Measurements from ENCODE around the gene VPREB1. TPM values are rescaled to one million over a fixed set of nuclear protein-coding genes. Genes with fewer than 3 reads are reported as not detected.
"Not testable (repeated sequence)": the region's sequence is repeated elsewhere in the genome, so short reads cannot be mapped to it uniquely, and the experiment has no call there.

Gene VPREB1
- total RNA-seq, 1 donor from 2014 or later, result not detected

GRCh38 chr22:22215659-22216449 lies 28.7 kb upstream of the VPREB1 start:
- intact Hi-C loops (cut with DNase I), result no loop called here
- Histone ChIP-seq H3K27ac (no peak overlapping the region), H3K36me3 (no peaks in the 10 kb centered on the region), H3K27me3 (no peaks in the 10 kb centered on the region), H3K4me1 (no peaks in the 10 kb centered on the region), H3K9me3 (no peaks in the 10 kb centered on the region), H3K4me3 (no peak overlapping the region)
- no peak for DNase-seq (ENCODE audit: extremely low spot score in 2 of 2)
- TF ChIP-seq POLR2AphosphoS5 (IDR thresholded peaks at IDR 0.05; ENCODE audit: insufficient read depth in 1 of 2, low read depth in 1 of 2), result no peak
- TF ChIP-seq, protein P1, sequence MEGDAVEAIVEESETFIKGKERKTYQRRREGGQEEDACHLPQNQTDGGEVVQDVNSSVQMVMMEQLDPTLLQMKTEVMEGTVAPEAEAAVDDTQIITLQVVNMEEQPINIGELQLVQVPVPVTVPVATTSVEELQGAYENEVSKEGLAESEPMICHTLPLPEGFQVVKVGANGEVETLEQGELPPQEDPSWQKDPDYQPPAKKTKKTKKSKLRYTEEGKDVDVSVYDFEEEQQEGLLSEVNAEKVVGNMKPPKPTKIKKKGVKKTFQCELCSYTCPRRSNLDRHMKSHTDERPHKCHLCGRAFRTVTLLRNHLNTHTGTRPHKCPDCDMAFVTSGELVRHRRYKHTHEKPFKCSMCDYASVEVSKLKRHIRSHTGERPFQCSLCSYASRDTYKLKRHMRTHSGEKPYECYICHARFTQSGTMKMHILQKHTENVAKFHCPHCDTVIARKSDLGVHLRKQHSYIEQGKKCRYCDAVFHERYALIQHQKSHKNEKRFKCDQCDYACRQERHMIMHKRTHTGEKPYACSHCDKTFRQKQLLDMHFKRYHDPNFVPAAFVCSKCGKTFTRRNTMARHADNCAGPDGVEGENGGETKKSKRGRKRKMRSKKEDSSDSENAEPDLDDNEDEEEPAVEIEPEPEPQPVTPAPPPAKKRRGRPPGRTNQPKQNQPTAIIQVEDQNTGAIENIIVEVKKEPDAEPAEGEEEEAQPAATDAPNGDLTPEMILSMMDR (IDR thresholded peaks at IDR 0.05), result no peak
- TF ChIP-seq POLR2A (IDR thresholded peaks at IDR 0.05), result no peak

DNA sequence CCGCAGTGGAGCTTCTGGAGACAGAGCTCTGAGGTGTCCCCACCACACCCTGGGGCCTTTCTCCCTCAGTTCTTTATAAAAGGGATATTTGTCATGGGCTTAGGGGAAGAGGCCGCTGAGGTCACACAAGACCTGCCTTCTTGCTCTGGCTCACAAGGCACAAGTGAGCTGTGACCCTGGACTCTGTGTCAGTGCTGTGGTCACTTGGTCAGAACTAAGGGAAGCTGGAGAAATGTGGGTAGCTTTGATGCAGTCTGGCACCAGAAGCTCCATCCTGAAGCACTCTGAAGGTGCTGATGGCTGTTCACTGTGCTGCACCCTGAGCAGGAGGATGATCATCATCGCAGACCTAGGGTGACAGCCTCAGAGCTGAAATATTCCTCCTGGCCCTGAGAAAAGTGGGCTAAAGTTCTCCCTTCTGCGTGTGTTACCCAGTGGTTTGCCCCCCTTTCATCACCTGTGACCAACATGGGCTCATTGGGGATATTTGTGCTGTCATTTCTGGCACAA lies 28.1 kb upstream of the VPREB1 start:
- no peak overlapping the region for H3K27ac ChIP-seq
- TF ChIP-seq, protein P1 (IDR thresholded peaks at IDR 0.05), result no peak
- TF ChIP-seq POLR2AphosphoS5 (IDR thresholded peaks at IDR 0.05; ENCODE audit: insufficient read depth in 1 of 2, low read depth in 1 of 2) (no peak), POLR2A (IDR thresholded peaks at IDR 0.05) (no peak)
- no peaks in the 10 kb centered on the region for H3K9me3 ChIP-seq
- no peaks in the 10 kb centered on the region for H3K4me1 ChIP-seq
- no peaks in the 10 kb centered on the region for H3K36me3 ChIP-seq
- no peaks in the 10 kb centered on the region for H3K27me3 ChIP-seq
- no peak overlapping the region for H3K4me3 ChIP-seq
- intact Hi-C loops (cut with DNase I), result no loop called here
- no peak for DNase-seq (ENCODE audit: extremely low spot score in 2 of 2)

DNA sequence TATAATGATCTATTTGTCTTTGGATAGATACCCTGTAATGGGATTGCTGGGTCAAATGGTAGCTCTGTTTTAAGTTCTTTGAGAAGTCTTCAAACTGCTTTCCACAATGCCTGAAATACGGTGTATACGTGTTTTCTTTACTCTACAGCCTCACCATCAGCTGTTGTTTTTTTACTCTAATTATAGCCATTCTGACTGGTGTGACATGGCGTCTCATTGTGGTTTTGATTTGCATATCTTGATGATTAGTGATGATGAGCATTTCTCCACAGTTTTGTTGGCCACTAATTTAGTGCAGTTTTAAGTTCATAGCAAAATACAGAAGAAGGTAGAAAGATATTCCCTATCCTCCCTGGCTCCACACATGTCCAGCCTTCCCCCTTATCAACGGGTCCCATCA lies 26.3 kb upstream of the VPREB1 start:
- Histone ChIP-seq H3K27me3 (no peaks in the 10 kb centered on the region), H3K4me3 (no peak overlapping the region), H3K36me3 (no peaks in the 10 kb centered on the region), H3K27ac (no peak overlapping the region), H3K9me3 (no peaks in the 10 kb centered on the region), H3K4me1 (no peaks in the 10 kb centered on the region)
- DNase-seq (ENCODE audit: extremely low spot score in 2 of 2), result no peak
- no peak for TF ChIP-seq POLR2A (IDR thresholded peaks at IDR 0.05)
- no peak for TF ChIP-seq POLR2AphosphoS5 (IDR thresholded peaks at IDR 0.05; ENCODE audit: insufficient read depth in 1 of 2, low read depth in 1 of 2)
- intact Hi-C loops (cut with DNase I), result no loop called here

DNA sequence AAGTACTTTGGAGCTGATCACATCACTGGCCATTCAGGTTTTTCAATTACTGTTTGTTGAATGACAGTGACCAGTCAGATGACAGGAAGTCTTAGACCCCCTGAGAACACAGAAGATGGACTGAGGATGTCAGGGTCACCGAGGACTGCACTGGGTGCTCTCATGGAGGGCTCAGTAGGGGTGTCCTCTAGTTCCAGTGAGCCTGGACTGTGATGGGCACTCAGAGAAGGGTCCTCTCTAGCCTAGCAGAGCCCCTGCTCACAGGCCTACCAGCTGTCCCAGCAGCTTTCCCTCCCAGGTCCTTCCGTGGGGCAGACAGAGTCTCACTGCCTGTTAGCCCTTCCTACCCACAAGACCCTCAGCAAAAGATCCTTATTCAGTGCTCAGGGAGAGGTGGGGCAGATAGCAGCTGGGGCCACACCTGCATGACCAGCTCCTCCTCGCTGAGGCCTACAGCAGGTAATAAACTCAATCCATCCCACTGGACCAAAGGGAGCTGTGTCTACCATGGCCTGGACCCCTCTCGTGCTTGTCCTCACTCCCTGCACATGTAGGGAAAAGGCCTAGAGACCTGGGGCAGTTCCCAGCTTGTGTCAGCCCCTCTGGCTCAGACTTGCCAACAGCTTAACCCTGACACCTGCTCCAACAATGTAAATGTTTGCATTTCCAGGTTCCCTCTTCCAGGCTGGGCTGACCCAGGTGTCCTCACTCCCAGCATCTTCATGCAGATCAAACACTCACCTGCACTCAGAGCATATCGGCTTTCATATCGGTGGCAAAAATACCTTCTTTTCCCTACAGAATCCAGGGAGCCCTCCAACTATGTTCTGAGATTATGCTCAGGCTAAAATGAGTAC lies 25.2 kb upstream of the VPREB1 start:
- Histone ChIP-seq H3K9me3 (no peaks in the 10 kb centered on the region), H3K4me1 (no peaks in the 10 kb centered on the region), H3K27me3 (no peaks in the 10 kb centered on the region), H3K36me3 (no peaks in the 10 kb centered on the region), H3K4me3 (no peak overlapping the region), H3K27ac (no peak overlapping the region)
- TF ChIP-seq POLR2A (IDR thresholded peaks at IDR 0.05) (no peak), POLR2AphosphoS5 (IDR thresholded peaks at IDR 0.05; ENCODE audit: insufficient read depth in 1 of 2, low read depth in 1 of 2) (no peak)
- TF ChIP-seq, protein P1 (IDR thresholded peaks at IDR 0.05), result no peak
- intact Hi-C loops (cut with DNase I), result no loop called here
- no peak for DNase-seq (ENCODE audit: extremely low spot score in 2 of 2)

GRCh38 chr22:22221043-22221442 lies 23.5 kb upstream of the VPREB1 start:
- H3K4me1 ChIP-seq; DNase-seq (ENCODE audit: extremely low spot score in 2 of 2); H3K36me3 ChIP-seq; H3K27me3 ChIP-seq; H3K9me3 ChIP-seq; H3K4me3 ChIP-seq; intact Hi-C loops (cut with DNase I); H3K27ac ChIP-seq: not testable (repeated sequence)
